ENCODE data around the gene IFNA4.

DNA sequence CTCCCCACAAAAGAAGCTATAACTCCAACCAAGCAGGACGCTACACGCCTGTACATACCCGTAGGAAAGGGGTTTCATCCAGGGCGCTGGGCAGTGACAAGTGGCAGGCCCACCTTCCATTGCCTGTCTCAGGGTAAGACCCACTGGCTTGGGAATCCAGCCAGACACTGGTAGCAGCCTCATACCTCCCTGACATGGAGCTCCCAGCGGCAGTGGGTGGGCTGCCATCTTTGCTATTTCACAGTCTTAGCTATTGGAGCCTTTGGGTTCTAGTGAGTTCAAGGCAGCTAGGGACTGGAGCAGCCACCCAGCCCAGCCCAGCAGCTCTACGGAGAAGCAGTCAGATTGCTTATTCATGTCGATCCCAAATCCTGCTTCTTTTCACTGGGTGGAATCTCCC lies 22.9 kb upstream of the IFNA4 start:
- no peak for TF ChIP-seq POLR2AphosphoS5 (IDR thresholded peaks at IDR 0.05)
- TF ChIP-seq POLR2A (IDR thresholded peaks at IDR 0.05), result no peak
- TF ChIP-seq, protein P1, sequence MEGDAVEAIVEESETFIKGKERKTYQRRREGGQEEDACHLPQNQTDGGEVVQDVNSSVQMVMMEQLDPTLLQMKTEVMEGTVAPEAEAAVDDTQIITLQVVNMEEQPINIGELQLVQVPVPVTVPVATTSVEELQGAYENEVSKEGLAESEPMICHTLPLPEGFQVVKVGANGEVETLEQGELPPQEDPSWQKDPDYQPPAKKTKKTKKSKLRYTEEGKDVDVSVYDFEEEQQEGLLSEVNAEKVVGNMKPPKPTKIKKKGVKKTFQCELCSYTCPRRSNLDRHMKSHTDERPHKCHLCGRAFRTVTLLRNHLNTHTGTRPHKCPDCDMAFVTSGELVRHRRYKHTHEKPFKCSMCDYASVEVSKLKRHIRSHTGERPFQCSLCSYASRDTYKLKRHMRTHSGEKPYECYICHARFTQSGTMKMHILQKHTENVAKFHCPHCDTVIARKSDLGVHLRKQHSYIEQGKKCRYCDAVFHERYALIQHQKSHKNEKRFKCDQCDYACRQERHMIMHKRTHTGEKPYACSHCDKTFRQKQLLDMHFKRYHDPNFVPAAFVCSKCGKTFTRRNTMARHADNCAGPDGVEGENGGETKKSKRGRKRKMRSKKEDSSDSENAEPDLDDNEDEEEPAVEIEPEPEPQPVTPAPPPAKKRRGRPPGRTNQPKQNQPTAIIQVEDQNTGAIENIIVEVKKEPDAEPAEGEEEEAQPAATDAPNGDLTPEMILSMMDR (IDR thresholded peaks at IDR 0.05 in 8 of 11, conservative IDR thresholded peaks at IDR 0.05 in 3 of 11), result no peak
